GM23338 (cell line): ENCODE measurements around the gene ENC1. TPM values are rescaled to one million over a fixed set of nuclear protein-coding genes. Genes with fewer than 3 reads are reported as not detected.

ENCODE experiments used
- ATAC-seq: fragments of 200-7000 bp; cut with Tn5 transposase; 3 replicates; pipeline ENCODE4 v1.9.1; 2020
- DNase-seq: peaks from one replicate; pipeline ENCODE4 v3.0.0-alpha.2; 2015; ENCODE audit warnings: low spot score
- H2AFZ ChIP-seq: fragments of 200-600 bp; sonication (generic); 2 replicates; pipeline ENCODE4 v1.8.0; 2016; ENCODE audit warnings: antibody characterized with exemption, mild to moderate bottlenecking, moderate library complexity
- H3F3A ChIP-seq: fragments of 200-600 bp; sonication (generic); replicated peaks from 2 replicates; pipeline ENCODE4 v1.8.0; 2017; ENCODE audit warnings: antibody characterized with exemption, mixed run types, low read depth
- H3K27ac ChIP-seq: fragments of 200-600 bp; sonication (generic); 2 replicates; pipeline ENCODE4 v1.6.1; 2016; ENCODE audit warnings: low read depth
- H3K27me3 ChIP-seq: fragments of 200-600 bp; sonication (generic); 2 replicates; pipeline ENCODE4 v1.8.0; 2016; ENCODE audit warnings: mild to moderate bottlenecking, mixed run types, moderate library complexity; ENCODE audit not compliant: insufficient read depth
- H3K36me3 ChIP-seq: fragments of 200-600 bp; sonication (generic); 2 replicates; pipeline ENCODE4 v1.8.0; 2016; ENCODE audit warnings: mild to moderate bottlenecking; ENCODE audit not compliant: insufficient read depth
- H3K4me1 ChIP-seq: fragments of 200-600 bp; sonication (generic); 2 replicates; pipeline ENCODE4 v1.8.0; 2016; ENCODE audit warnings: mild to moderate bottlenecking, moderate library complexity; ENCODE audit not compliant: insufficient read depth
- H3K4me2 ChIP-seq: fragments of 200-600 bp; sonication (generic); 2 replicates; pipeline ENCODE4 v1.7.1; 2017; ENCODE audit warnings: mixed run types
- H3K4me3 ChIP-seq: fragments of 200-600 bp; sonication (generic); 2 replicates; pipeline ENCODE4 v1.6.1; 2016; ENCODE audit warnings: mixed run types
- H3K79me2 ChIP-seq: fragments of 200-600 bp; sonication (generic); replicated peaks from 2 replicates; pipeline ENCODE4 v1.8.0; 2017; ENCODE audit warnings: mild to moderate bottlenecking; ENCODE audit not compliant: insufficient read depth
- H3K9me2 ChIP-seq: fragments of 200-600 bp; sonication (generic); 2 replicates; pipeline ENCODE4 v1.8.0; 2017; ENCODE audit not compliant: insufficient read depth
- H4K20me1 ChIP-seq: fragments of 200-600 bp; sonication (generic); replicated peaks from 2 replicates; pipeline ENCODE4 v1.8.0; 2017; ENCODE audit warnings: mild to moderate bottlenecking; ENCODE audit not compliant: insufficient read depth
- H3K27ac Mint-ChIP-seq: 2 replicates; pipeline ENCODE4 v1.8.0; 2020; ENCODE audit warnings: inconsistent platforms, mild to moderate bottlenecking, moderate library complexity, mixed read lengths
- H3K27me3 Mint-ChIP-seq: 3 replicates; pipeline ENCODE4 v1.8.0; 2022; ENCODE audit warnings: low read depth, mild to moderate bottlenecking, moderate library complexity, mixed read lengths, inconsistent platforms; ENCODE audit not compliant: insufficient read depth, poor library complexity
- H3K36me3 Mint-ChIP-seq: 3 replicates; pipeline ENCODE4 v1.8.0; 2021; ENCODE audit warnings: low read depth, mild to moderate bottlenecking, inconsistent platforms, moderate library complexity, mixed read lengths
- H3K4me1 Mint-ChIP-seq: 3 replicates; pipeline ENCODE4 v1.8.0; 2020; ENCODE audit warnings: mild to moderate bottlenecking, inconsistent platforms, mixed read lengths
- H3K4me3 Mint-ChIP-seq: 3 replicates; pipeline ENCODE4 v1.8.0; 2021; ENCODE audit warnings: moderate library complexity, mild to moderate bottlenecking, inconsistent platforms, mixed read lengths
- H3K9me3 Mint-ChIP-seq: 3 replicates; pipeline ENCODE4 v1.8.0; 2020; ENCODE audit warnings: moderate library complexity, mild to moderate bottlenecking, inconsistent platforms, mixed read lengths
- CTCF ChIP-seq, 2 experiments: fragments of 200-600 bp in 1 of 2; sonication (generic) in 1 of 2; conservative IDR thresholded peaks; 2 replicates each; pipeline versions ENCODE4 v1.5.1 to v1.6.1; 2016 to 2017; ENCODE audit warnings: antibody characterized with exemption in 2 of 2, low read depth in 2 of 2, mild to moderate bottlenecking in 2 of 2, moderate library complexity in 1 of 2
- ETS1 ChIP-seq: IDR thresholded peaks from 2 replicates; pipeline ENCODE4 v1.6.1; 2016; ENCODE audit warnings: antibody characterized with exemption
- NANOG ChIP-seq: IDR thresholded peaks from 2 replicates; pipeline ENCODE4 v1.6.1; 2016; ENCODE audit warnings: antibody characterized with exemption, borderline replicate concordance
- POLR2AphosphoS5 ChIP-seq: IDR thresholded peaks from 2 replicates; pipeline ENCODE4 v1.6.1; 2016; ENCODE audit warnings: antibody characterized with exemption, low read depth
- REST ChIP-seq: IDR thresholded peaks from one replicate; pipeline ENCODE4 v1.6.1; 2018; ENCODE audit warnings: antibody characterized with exemption; ENCODE audit not compliant: unreplicated experiment
- STAT1 ChIP-seq: IDR thresholded peaks from one replicate; pipeline ENCODE4 v1.6.1; 2016; ENCODE audit warnings: antibody characterized with exemption; ENCODE audit not compliant: unreplicated experiment
- ZNF114 ChIP-seq: fragments of 250-450 bp; sonication (Bioruptor Pico); IDR thresholded peaks from 2 replicates; pipeline ENCODE4 v1.5.0; 2020; ENCODE audit warnings: mild to moderate bottlenecking, moderate library complexity
- ZNF331 ChIP-seq: fragments of 250-450 bp; sonication (Bioruptor Pico); IDR thresholded peaks from 2 replicates; pipeline ENCODE4 v1.5.0; 2020; ENCODE audit warnings: low read depth, mild to moderate bottlenecking, moderate library complexity
- ZNF462 ChIP-seq: fragments of 250-450 bp; sonication (Bioruptor Pico); IDR thresholded peaks from 2 replicates; pipeline ENCODE4 v1.5.0; 2020; ENCODE audit warnings: mild to moderate bottlenecking, moderate library complexity
- polyA plus RNA-seq: library from polyadenylated mRNA; unstranded; fragments of >200 nt; fragmentation: Nextera tagmentation; extraction: Ambion mirVana; gene quantifications from 2 replicates; pipeline ENCODE4 v1.2.1, GENCODE V29; 2016
- total RNA-seq: library from RNA; depleted of rRNA; stranded (reverse); fragments of >200 nt; shearing (Covaris generic); gene quantifications from 2 replicates; pipeline ENCODE4 v1.2.3, GENCODE V29; 2014

Gene ENC1
- total and polyA plus RNA-seq, 2 experiments from 2014 or later, result 8.2 to 27.9 TPM

GRCh38 chr5:74589204-74590056 is 51.1 kb downstream of the ENC1 start:
- no peaks in the 10 kb centered on the region for H3K36me3 ChIP-seq
- H3K27ac ChIP-seq, result no peak overlapping the region
- H3F3A ChIP-seq, result no peaks in the 10 kb centered on the region
- no peaks in the 10 kb centered on the region for H3K79me2 ChIP-seq
- no peaks in the 10 kb centered on the region for H3K27me3 ChIP-seq
- ATAC-seq, result no peak
- no peak overlapping the region for H3K4me3 ChIP-seq
- DNase-seq, result no peak
- H3K9me2 ChIP-seq, result peaks cover 6% of the 10 kb centered on the region
- peaks cover 30% of the 10 kb centered on the region for H3K4me1 ChIP-seq
- Mint-ChIP-seq H3K27me3 (peaks cover 4% of the 10 kb centered on the region), H3K27ac (no peak overlapping the region), H3K4me1 (peaks cover 43% of the 10 kb centered on the region), H3K36me3 (no peaks in the 10 kb centered on the region), H3K9me3 (no peaks in the 10 kb centered on the region), H3K4me3 (no peak overlapping the region)
- H2AFZ ChIP-seq, result no peak overlapping the region
- TF ChIP-seq ZNF114 (CRISPR knock-in tag) (no peak), REST (no peak), POLR2AphosphoS5 (no peak), STAT1 (no peak), NANOG (no peak), ZNF462 (no peak), CTCF (conservative IDR thresholded peaks at IDR 0.05; ENCODE audit: low read depth in 2 of 2) (no peak), ETS1 (no peak), ZNF331 (CRISPR knock-in tag) (no peak)
- H3K4me2 ChIP-seq, result no peak overlapping the region
- no peaks in the 10 kb centered on the region for H4K20me1 ChIP-seq
